Kasumi-1 (cell line): Measurements from ENCODE around the gene MZT2A.
"Not testable (repeated sequence)": the region's sequence is repeated elsewhere in the genome, so short reads cannot be mapped to it uniquely, and the experiment has no call there.

Source experiments
- DNase-seq, 2 experiments: peaks; one replicate each; lab custom pipeline; 2025; lab: John Stamatoyannopoulos, UW

MZT2A gene

GRCh38 chr2:131520526-131520925, 28.3 kb upstream of the MZT2A start:
- DNase-seq = no peak

GRCh38 chr2:131519871-131520470, 27.8 kb upstream of the MZT2A start:
- not testable (repeated sequence) for DNase-seq

- DNase-seq = no peak
These were observed 27.3 kb upstream of the MZT2A start for GRCh38 chr2:131519466-131519865.

- DNase-seq = not testable (repeated sequence)
These were observed 26.3 kb upstream of the MZT2A start for GRCh38 chr2:131518531-131518930.

GRCh38 chr2:131517856-131518255, 25.7 kb upstream of the MZT2A start:
- not testable (repeated sequence) for DNase-seq

- no peak for DNase-seq
These were observed 25.1 kb upstream of the MZT2A start for GRCh38 chr2:131517106-131517831.

- DNase-seq = peak; percentile 4 to 21
These were observed 24.4 kb upstream of the MZT2A start for GRCh38 chr2:131516621-131517020.

- DNase-seq = no peak
These were observed 23.8 kb upstream of the MZT2A start for GRCh38 chr2:131516011-131516410.

GRCh38 chr2:131515235-131515634, 23.0 kb upstream of the MZT2A start:
- not testable (repeated sequence) for DNase-seq

- DNase-seq = not testable (repeated sequence)
These were observed 22.4 kb upstream of the MZT2A start for GRCh38 chr2:131514408-131515166.

GRCh38 chr2:131511969-131512870, 20.0 kb upstream of the MZT2A start:
- not testable (repeated sequence) for DNase-seq

- DNase-seq = not testable (repeated sequence)
These were observed 19.2 kb upstream of the MZT2A start for GRCh38 chr2:131511291-131511968.

- DNase-seq = no peak
These were observed 17.4 kb upstream of the MZT2A start for GRCh38 chr2:131509615-131510014.

- DNase-seq = not testable (repeated sequence)
These were observed 12.0 kb upstream of the MZT2A start for GRCh38 chr2:131504082-131504750.

- DNase-seq = not testable (repeated sequence)
These were observed 11.4 kb upstream of the MZT2A start for GRCh38 chr2:131503587-131503986.

GRCh38 chr2:131498321-131498973, 6.2 kb upstream of the MZT2A start:
- DNase-seq = not testable (repeated sequence)

GRCh38 chr2:131495506-131495905, 3.3 kb upstream of the MZT2A start:
- not testable (repeated sequence) for DNase-seq

GRCh38 chr2:131493199-131493968, 1.2 kb upstream of the MZT2A start:
- DNase-seq = peak in 1 of 2 experiments; percentile 22
